ENCODE data around the gene NCKAP1. TPM values are rescaled to one million over a fixed set of nuclear protein-coding genes. Genes with fewer than 3 reads are reported as not detected.

The NCKAP1 gene
- total RNA-seq, 1 donor from 2014 or later, result 55.7 TPM

GRCh38 chr2:182898718-182899117 is 139.5 kb downstream of the NCKAP1 start:
- H3K27me3 ChIP-seq, result no peaks in the 10 kb centered on the region
- H3K36me3 ChIP-seq, result no peaks in the 10 kb centered on the region
- no peak for DNase-seq (ENCODE audit: low spot score in 2 of 2)
- no peaks in the 10 kb centered on the region for H3K9me3 ChIP-seq
- no peak for TF ChIP-seq CTCF (IDR thresholded peaks at IDR 0.05)
- intact Hi-C loops (cut with DNase I), result loop anchor here (10.0 kb wide), 1 partner anchor 54 kb away; no protein-coding TSS in a partner anchor
- no peak overlapping the region for H3K27ac ChIP-seq
- H3K4me1 ChIP-seq, result peaks cover 6 to 24% of the 10 kb centered on the region in 2 donors
- H3K4me3 ChIP-seq, result no peak overlapping the region

- Histone ChIP-seq H3K27me3 (no peaks in the 10 kb centered on the region), H3K4me1 (peaks cover 6 to 26% of the 10 kb centered on the region in 2 donors), H3K4me3 (no peak overlapping the region), H3K36me3 (no peaks in the 10 kb centered on the region), H3K27ac (peak overlapping the region; percentile 83 to 85), H3K9me3 (no peaks in the 10 kb centered on the region)
- no peak for TF ChIP-seq CTCF (IDR thresholded peaks at IDR 0.05)
- intact Hi-C loops (cut with DNase I), result loop anchor here (10.0 kb wide), 1 partner anchor 52 kb away; no protein-coding TSS in a partner anchor
- no peak for DNase-seq (ENCODE audit: low spot score in 2 of 2)
These were observed 141.1 kb downstream of the NCKAP1 start for GRCh38 chr2:182897137-182897536.

GRCh38 chr2:182895798-182896197 is 142.5 kb downstream of the NCKAP1 start:
- H3K27me3 ChIP-seq, result no peaks in the 10 kb centered on the region
- no peak for DNase-seq (ENCODE audit: low spot score in 2 of 2)
- no peak for TF ChIP-seq CTCF (IDR thresholded peaks at IDR 0.05)
- no peaks in the 10 kb centered on the region for H3K36me3 ChIP-seq
- H3K4me3 ChIP-seq, result no peak overlapping the region
- peaks cover 6 to 26% of the 10 kb centered on the region in 2 donors for H3K4me1 ChIP-seq
- H3K9me3 ChIP-seq, result no peaks in the 10 kb centered on the region
- intact Hi-C loops (cut with DNase I), result loop anchor here (10.0 kb wide), 1 partner anchor 51 kb away; no protein-coding TSS in a partner anchor
- H3K27ac ChIP-seq, result peak overlapping the region; percentile 83 to 85

- H3K27me3 ChIP-seq, result no peaks in the 10 kb centered on the region
- DNase-seq (ENCODE audit: low spot score in 2 of 2), result no peak
- no peak for TF ChIP-seq CTCF (IDR thresholded peaks at IDR 0.05)
- H3K4me1 ChIP-seq, result peaks cover 6 to 26% of the 10 kb centered on the region in 2 donors
- intact Hi-C loops (cut with DNase I), result loop anchor here (10.0 kb wide), 1 partner anchor 50 kb away; no protein-coding TSS in a partner anchor
- H3K27ac ChIP-seq, result peak overlapping the region; percentile 83 to 85
- no peaks in the 10 kb centered on the region for H3K9me3 ChIP-seq
- H3K4me3 ChIP-seq, result no peak overlapping the region
- no peaks in the 10 kb centered on the region for H3K36me3 ChIP-seq
These were observed 143.1 kb downstream of the NCKAP1 start for GRCh38 chr2:182895169-182895568.

GRCh38 chr2:182894174-182894573 is 144.1 kb downstream of the NCKAP1 start:
- no peak for TF ChIP-seq CTCF (IDR thresholded peaks at IDR 0.05)

More at GRCh38 chr2:182894174-182894573, 144.1 kb downstream of the NCKAP1 start:
- Histone ChIP-seq H3K9me3 (no peaks in the 10 kb centered on the region), H3K4me1 (peaks cover 6 to 26% of the 10 kb centered on the region in 2 donors), H3K36me3 (no peaks in the 10 kb centered on the region), H3K4me3 (no peak overlapping the region), H3K27me3 (no peaks in the 10 kb centered on the region), H3K27ac (peak overlapping the region; percentile 83 to 85)
- DNase-seq (ENCODE audit: low spot score in 2 of 2), result peak in 1 of 2 donors; percentile 69
- intact Hi-C loops (cut with DNase I), result loop anchor here (10.0 kb wide), 1 partner anchor 49 kb away; no protein-coding TSS in a partner anchor
